Astrocyte (in vitro differentiated cells and primary cell): ENCODE data around the gene RNFT2. TPM values are rescaled to one million over a fixed set of nuclear protein-coding genes. Genes with fewer than 3 reads are reported as not detected.

ENCODE experiments used
- DNase-seq: peaks from one replicate; pipeline ENCODE4 v3.0.0-alpha.2; 2010; ENCODE audit warnings: low read depth
- FAIRE-seq: peaks from 2 replicates; lab custom pipeline; 2011; peaks lifted over from hg19 to GRCh38; lab: Jason Lieb, UNC
- H2AFZ ChIP-seq: 2 replicates; pipeline ENCODE4 v1.6.0; 2012; ENCODE audit warnings: low read depth, low read length, inconsistent platforms
- H3K27ac ChIP-seq: 2 replicates; pipeline ENCODE4 v1.5.1; 2011; ENCODE audit warnings: low read depth, low read length, inconsistent platforms
- H3K27me3 ChIP-seq: 2 replicates; pipeline ENCODE4 v1.6.0; 2011; ENCODE audit warnings: low read length, inconsistent platforms; ENCODE audit not compliant: insufficient read depth
- H3K36me3 ChIP-seq: 2 replicates; pipeline ENCODE4 v1.5.1; 2011; ENCODE audit warnings: low read length, inconsistent platforms; ENCODE audit not compliant: insufficient read depth
- H3K4me1 ChIP-seq: 2 replicates; pipeline ENCODE4 v1.5.1; 2011; ENCODE audit warnings: low read length, inconsistent platforms; ENCODE audit not compliant: insufficient read depth
- H3K4me2 ChIP-seq: 2 replicates; pipeline ENCODE4 v1.6.0; 2012; ENCODE audit warnings: low read length, inconsistent platforms
- H3K4me3 ChIP-seq: 2 replicates; pipeline ENCODE4 v1.5.1; 2011; ENCODE audit warnings: low read depth, mild to moderate bottlenecking, low read length, inconsistent platforms; ENCODE audit not compliant: insufficient read depth
- H3K79me2 ChIP-seq: 2 replicates; pipeline ENCODE4 v1.6.0; 2012; ENCODE audit warnings: mild to moderate bottlenecking, low read length, inconsistent platforms; ENCODE audit not compliant: insufficient read depth
- H3K9ac ChIP-seq: 2 replicates; pipeline ENCODE4 v1.6.0; 2012; ENCODE audit warnings: mild to moderate bottlenecking, low read length, inconsistent platforms
- H3K9me3 ChIP-seq: 2 replicates; pipeline ENCODE4 v1.5.1; 2012; ENCODE audit warnings: low read depth, mild to moderate bottlenecking, low read length, inconsistent platforms; ENCODE audit not compliant: insufficient read depth
- H4K20me1 ChIP-seq: 2 replicates; pipeline ENCODE4 v1.6.0; 2012; ENCODE audit warnings: low read length, inconsistent platforms; ENCODE audit not compliant: insufficient read depth
- H3K27ac Mint-ChIP-seq: one replicate; pipeline ENCODE4 v1.8.0; 2021; ENCODE audit warnings: mild to moderate bottlenecking, mixed read lengths; ENCODE audit not compliant: unreplicated experiment
- H3K27me3 Mint-ChIP-seq: one replicate; pipeline ENCODE4 v1.8.0; 2021; ENCODE audit warnings: low read depth, mixed read lengths; ENCODE audit not compliant: unreplicated experiment
- H3K36me3 Mint-ChIP-seq: one replicate; pipeline ENCODE4 v1.8.0; 2021; ENCODE audit warnings: low read depth, mixed read lengths; ENCODE audit not compliant: unreplicated experiment
- H3K4me1 Mint-ChIP-seq: one replicate; pipeline ENCODE4 v1.8.0; 2021; ENCODE audit warnings: low read depth, mixed read lengths; ENCODE audit not compliant: unreplicated experiment
- H3K4me3 Mint-ChIP-seq: one replicate; pipeline ENCODE4 v1.8.0; 2021; ENCODE audit warnings: mild to moderate bottlenecking, moderate library complexity, mixed read lengths; ENCODE audit not compliant: unreplicated experiment
- H3K9me3 Mint-ChIP-seq: one replicate; pipeline ENCODE4 v1.8.0; 2021; ENCODE audit warnings: mild to moderate bottlenecking, mixed read lengths; ENCODE audit not compliant: unreplicated experiment
- CTCF ChIP-seq: IDR thresholded peaks from 2 replicates; pipeline ENCODE4 v1.5.1; 2011; ENCODE audit warnings: low read depth, mild to moderate bottlenecking, inconsistent platforms, low read length, moderate library complexity; ENCODE audit not compliant: insufficient read depth
- EZH2 ChIP-seq: IDR thresholded peaks from 2 replicates; pipeline ENCODE4 v1.6.1; 2012; ENCODE audit warnings: mild to moderate bottlenecking, low read length, inconsistent platforms; ENCODE audit not compliant: insufficient read depth
- total RNA-seq: library from RNA; stranded (reverse); gene quantifications from 2 replicates; pipeline ENCODE4 v1.2.1, GENCODE V29; 2021

RNFT2 gene
- total RNA-seq, 1 donor from 2014 or later, result 8.9 TPM

DNA sequence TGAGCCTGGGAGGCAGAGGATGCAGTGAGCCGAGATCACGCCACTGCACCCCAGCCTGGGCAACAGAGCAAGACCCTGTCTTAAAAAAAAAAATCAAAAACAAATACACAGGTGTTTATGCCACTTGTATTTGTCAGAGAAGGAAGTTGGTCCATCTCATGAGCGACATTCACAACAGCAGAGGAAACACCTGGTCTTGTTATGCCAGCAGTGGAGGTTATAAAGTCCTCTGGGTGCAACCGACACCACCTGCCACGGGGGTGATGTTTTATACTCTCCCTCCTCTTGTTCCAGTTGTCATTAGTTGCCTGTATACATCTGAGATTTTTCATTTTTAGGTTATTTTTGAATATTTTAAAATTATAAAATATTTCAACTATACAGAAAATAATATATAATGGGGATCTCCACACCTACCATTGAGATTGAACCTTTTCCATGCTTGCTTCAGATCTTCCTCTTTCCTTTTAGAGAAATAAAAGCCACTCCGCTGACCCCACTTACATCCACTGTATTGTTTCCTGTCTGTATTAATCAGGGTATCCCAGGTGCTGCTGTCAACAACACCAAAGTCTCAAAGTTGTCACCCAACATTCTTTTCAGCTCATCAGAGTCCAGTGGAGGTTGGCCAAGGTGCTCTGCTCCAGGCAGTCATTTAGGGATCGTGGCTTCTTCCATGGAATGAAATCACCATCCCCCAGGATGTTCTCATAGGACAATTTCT lies 65.1 kb downstream of the RNFT2 start:
- Mint-ChIP-seq H3K36me3 (peaks cover 2% of the 10 kb centered on the region), H3K9me3 (no peaks in the 10 kb centered on the region), H3K4me1 (no peaks in the 10 kb centered on the region), H3K27ac (no peak overlapping the region), H3K27me3 (no peaks in the 10 kb centered on the region), H3K4me3 (no peak overlapping the region)
- Histone ChIP-seq H3K9me3 (no peaks in the 10 kb centered on the region), H3K27ac (no peak overlapping the region), H3K27me3 (no peaks in the 10 kb centered on the region), H3K9ac (no peak overlapping the region), H2AFZ (no peak overlapping the region), H3K36me3 (no peaks in the 10 kb centered on the region), H3K4me2 (no peak overlapping the region), H4K20me1 (no peaks in the 10 kb centered on the region), H3K79me2 (no peaks in the 10 kb centered on the region), H3K4me1 (no peaks in the 10 kb centered on the region), H3K4me3 (no peak overlapping the region)
- FAIRE-seq (no peak), DNase-seq (no peak)
- TF ChIP-seq CTCF, result no peak
- TF ChIP-seq EZH2, result no peak

GRCh38 chr12:116804051-116804450 lies 65.9 kb downstream of the RNFT2 start:
- Histone ChIP-seq H3K36me3 (no peaks in the 10 kb centered on the region), H3K4me3 (no peak overlapping the region), H3K27ac (no peak overlapping the region), H2AFZ (no peak overlapping the region), H3K9me3 (no peaks in the 10 kb centered on the region), H3K27me3 (no peaks in the 10 kb centered on the region), H4K20me1 (no peaks in the 10 kb centered on the region), H3K4me2 (no peak overlapping the region), H3K4me1 (no peaks in the 10 kb centered on the region), H3K79me2 (no peaks in the 10 kb centered on the region), H3K9ac (no peak overlapping the region)
- DNase-seq (no peak), FAIRE-seq (no peak)
- no peak overlapping the region for H3K27ac Mint-ChIP-seq
- TF ChIP-seq CTCF (no peak), EZH2 (no peak)
- peaks cover 2% of the 10 kb centered on the region for H3K36me3 Mint-ChIP-seq
- no peaks in the 10 kb centered on the region for H3K9me3 Mint-ChIP-seq
- no peaks in the 10 kb centered on the region for H3K4me1 Mint-ChIP-seq
- H3K4me3 Mint-ChIP-seq, result no peak overlapping the region
- H3K27me3 Mint-ChIP-seq, result no peaks in the 10 kb centered on the region

GRCh38 chr12:116806845-116807440 lies 68.8 kb downstream of the RNFT2 start:
- Mint-ChIP-seq H3K36me3 (no peaks in the 10 kb centered on the region), H3K27ac (no peak overlapping the region), H3K4me1 (no peaks in the 10 kb centered on the region), H3K4me3 (no peak overlapping the region), H3K9me3 (no peaks in the 10 kb centered on the region), H3K27me3 (no peaks in the 10 kb centered on the region)
- H3K4me2 ChIP-seq, result no peak overlapping the region
- H3K4me3 ChIP-seq, result no peak overlapping the region
- H4K20me1 ChIP-seq, result no peaks in the 10 kb centered on the region
- FAIRE-seq (no peak), DNase-seq (no peak)
- no peaks in the 10 kb centered on the region for H3K27me3 ChIP-seq
- H3K4me1 ChIP-seq, result no peaks in the 10 kb centered on the region
- no peaks in the 10 kb centered on the region for H3K36me3 ChIP-seq
- no peak overlapping the region for H2AFZ ChIP-seq
- no peak overlapping the region for H3K27ac ChIP-seq
- H3K9me3 ChIP-seq, result no peaks in the 10 kb centered on the region
- H3K79me2 ChIP-seq, result no peaks in the 10 kb centered on the region
- no peak overlapping the region for H3K9ac ChIP-seq
- TF ChIP-seq CTCF (no peak), EZH2 (no peak)
